HCT116 (cell line): ENCODE results near the gene UBALD2. TPM values are rescaled to one million over a fixed set of nuclear protein-coding genes. Genes with fewer than 3 reads are reported as not detected.

Experiments
- ATAC-seq: fragments of 200-7000 bp; cut with Tn5 transposase; 2 replicates; pipeline ENCODE4 v1.9.1; 2020; ENCODE audit warnings: mild to moderate bottlenecking, moderate library complexity
- BruUV-seq: library from RNA; stranded (reverse); fragments of 400-500 nt; replicated peaks from 2 replicates; lab custom pipeline; 2021; lab: Mats Ljungman, UMichigan
- CTCF ChIA-PET: fragments of 300-600 bp; sonication (Branson Sonifier 250); formaldehyde crosslinking; loops from one replicate; lab custom pipeline; 2021; ENCODE audit warnings: antibody characterized with exemption; lab: Charles Lee
- POLR2A ChIA-PET: fragments of 300-600, 350-600 bp; sonication (Branson Sonifier 250); formaldehyde crosslinking; loops from one replicate; lab custom pipeline; 2021; ENCODE audit warnings: antibody characterized with exemption; lab: Charles Lee
- RAD21 ChIA-PET, 2 experiments: fragments of 300-600 bp; sonication (Branson Sonifier 250); formaldehyde crosslinking; loops; one replicate each; lab custom pipeline; 2023; ENCODE audit warnings: low total read pairs in 2 of 2; ENCODE audit not compliant: uncharacterized antibody in 2 of 2, unreplicated experiment in 2 of 2, low non-redundant PET in 1 of 2; lab: Charles Lee
- DNase-seq: peaks from one replicate; pipeline ENCODE4 v3.0.0-alpha.2; 2010; ENCODE audit warnings: low read depth, low spot score
- H2AFZ ChIP-seq: fragments of 200-600 bp; shearing (Covaris generic), sonication (generic); 2 replicates; pipeline ENCODE4 v1.6.1; 2017; ENCODE audit warnings: low read depth, mixed run types, mixed read lengths, antibody characterized with exemption, low read length; ENCODE audit not compliant: poor library complexity, severe bottlenecking
- H3K27ac ChIP-seq: 2 replicates; pipeline ENCODE4 v1.5.1; 2012; ENCODE audit warnings: low read depth, low read length
- H3K27me3 ChIP-seq: fragments of 200-600 bp; sonication (generic); 2 replicates; pipeline ENCODE4 v1.6.1; 2016; ENCODE audit warnings: mixed run types, low read length, mixed read lengths; ENCODE audit not compliant: insufficient read depth
- H3K36me3 ChIP-seq, 2 experiments: fragments of 200-500 bp in 1 of 2; fragments of 200-600 bp in 1 of 2; sonication (Bioruptor generic) in 1 of 2; sonication (generic) in 1 of 2; 2 replicates each; pipeline versions ENCODE4 v1.5.1 to v1.6.1; 2014 to 2016; ENCODE audit warnings: low read length in 2 of 2, inconsistent platforms in 1 of 2, mixed read lengths in 1 of 2, mixed run types in 1 of 2; ENCODE audit not compliant: insufficient read depth in 2 of 2, control insufficient read depth in 1 of 2
- H3K4me1 ChIP-seq, 2 experiments: fragments of 200-600 bp in 1 of 2; sonication (generic) in 1 of 2; 2 replicates each; pipeline versions ENCODE4 v1.5.1 to v1.6.1; 2012 to 2017; ENCODE audit warnings: low read length in 2 of 2, inconsistent platforms in 1 of 2, mild to moderate bottlenecking in 1 of 2, mixed read lengths in 1 of 2, mixed run types in 1 of 2, moderate library complexity in 1 of 2; ENCODE audit not compliant: insufficient read depth in 2 of 2, control insufficient read depth in 1 of 2
- H3K4me2 ChIP-seq: fragments of 200-600 bp; sonication (generic); 2 replicates; pipeline ENCODE4 v1.6.1; 2017; ENCODE audit warnings: mixed run types, low read length, mixed read lengths
- H3K4me3 ChIP-seq, 2 experiments: fragments of 200-600 bp in 1 of 2; sonication (generic) in 1 of 2; replicated peaks in 1 of 2; 2 replicates each; pipeline ENCODE4 v1.5.1; 2011 to 2016; ENCODE audit warnings: low read length in 2 of 2, control low read depth in 1 of 2, low read depth in 1 of 2, mild to moderate bottlenecking in 1 of 2, mixed read lengths in 1 of 2, mixed run types in 1 of 2
- H3K79me2 ChIP-seq: fragments of 200-600 bp; sonication (generic); 2 replicates; pipeline ENCODE4 v1.6.1; 2017; ENCODE audit warnings: mild to moderate bottlenecking, mixed run types, low read length, moderate library complexity, mixed read lengths; ENCODE audit not compliant: insufficient read depth
- H3K9ac ChIP-seq: fragments of 200-600 bp; sonication (generic); 2 replicates; pipeline ENCODE4 v1.6.1; 2016; ENCODE audit warnings: low read length, mixed read lengths
- H3K9me2 ChIP-seq: fragments of 200-600 bp; sonication (generic), shearing (Covaris generic); 2 replicates; pipeline ENCODE4 v1.6.1; 2017; ENCODE audit warnings: mixed run types, mild to moderate bottlenecking, moderate library complexity; ENCODE audit not compliant: insufficient read depth
- H3K9me3 ChIP-seq, 2 experiments: fragments of 200-500 bp in 1 of 2; fragments of 200-600 bp in 1 of 2; sonication (Bioruptor generic) in 1 of 2; sonication (generic) in 1 of 2; 2 replicates each; pipeline ENCODE4 v1.6.1; 2014 to 2017; ENCODE audit warnings: low read length in 2 of 2, mixed read lengths in 2 of 2, inconsistent platforms in 1 of 2, low read depth in 1 of 2, mild to moderate bottlenecking in 1 of 2, mixed run types in 1 of 2, moderate library complexity in 1 of 2; ENCODE audit not compliant: control insufficient read depth in 1 of 2, insufficient read depth in 1 of 2
- H4K20me1 ChIP-seq: fragments of 200-600 bp; sonication (generic), shearing (Covaris generic); 2 replicates; pipeline ENCODE4 v1.6.1; 2017; ENCODE audit warnings: mixed run types, mild to moderate bottlenecking, moderate library complexity; ENCODE audit not compliant: insufficient read depth
- CEBPB ChIP-seq: IDR thresholded peaks from 2 replicates; pipeline ENCODE4 v1.6.1; 2012; ENCODE audit warnings: low read depth
- EGR1 ChIP-seq: IDR thresholded peaks from 2 replicates; pipeline ENCODE4 v1.6.1; 2012; ENCODE audit warnings: low read depth
- ELF1 ChIP-seq: IDR thresholded peaks from 2 replicates; pipeline ENCODE4 v1.6.1; 2012; ENCODE audit warnings: low read depth, borderline replicate concordance
- POLR2A ChIP-seq: IDR thresholded peaks from 2 replicates; pipeline ENCODE4 v1.7.0; 2011; ENCODE audit warnings: borderline replicate concordance; ENCODE audit not compliant: insufficient read depth, insufficient read length; ENCODE audit errors: extremely low read depth
- POLR2AphosphoS5 ChIP-seq: IDR thresholded peaks from 2 replicates; pipeline ENCODE4 v1.6.1; 2011; ENCODE audit warnings: mild to moderate bottlenecking, low read depth, low read length, moderate library complexity
- RAD21 ChIP-seq: IDR thresholded peaks from 2 replicates; pipeline ENCODE4 v1.6.1; 2012; ENCODE audit warnings: low read depth, mild to moderate bottlenecking
- REST ChIP-seq: IDR thresholded peaks from 2 replicates; pipeline ENCODE4 v1.6.1; 2012; ENCODE audit warnings: low read depth
- YY1 ChIP-seq: IDR thresholded peaks from 2 replicates; pipeline ENCODE4 v1.6.1; 2011; ENCODE audit warnings: low read length, low read depth, moderate library complexity, mild to moderate bottlenecking; ENCODE audit not compliant: insufficient replicate concordance; ENCODE audit errors: extremely low read depth
- intact Hi-C: fragments of 100-400 bp; cut with micrococcal nuclease; formaldehyde crosslinking; loops from 2 replicates; pipeline ENCODE4 v1.10.0; 2022
- total RNA-seq: library from RNA; stranded (reverse); gene quantifications from one replicate; pipeline ENCODE4 v1.2.1, GENCODE V29; 2021; ENCODE audit not compliant: unreplicated experiment

UBALD2 gene
- total RNA-seq, 1 experiment from 2014 or later: 94.3 TPM

GRCh38 chr17:76260669-76261068, 4.5 kb upstream of the UBALD2 start (continued):
- TF ChIP-seq REST (no peak), ELF1 (no peak), EGR1 (no peak), POLR2AphosphoS5 (no peak), CEBPB (no peak), POLR2A (no peak), RAD21 (no peak)

- peaks cover 10% of the 10 kb centered on the region for H3K79me2 ChIP-seq
- CTCF ChIA-PET: interaction anchor here (3.4 kb wide), 1 partner anchor 18 kb away, joined by 34 read pairs; no protein-coding TSS in a partner anchor
- TF ChIP-seq YY1: no peak
- TF ChIP-seq, all 23 proteins: peak for 0
- DNase-seq (no peak), ATAC-seq (no peak)
- peaks cover 25 to 35% of the 10 kb centered on the region in 2 experiments for H3K4me1 ChIP-seq
- H4K20me1 ChIP-seq: no peaks in the 10 kb centered on the region
- H3K9me3 ChIP-seq: no peaks in the 10 kb centered on the region
- H3K9me2 ChIP-seq: no peaks in the 10 kb centered on the region
- H3K36me3 ChIP-seq: no peaks in the 10 kb centered on the region
- intact Hi-C loops: no loop called here
- H3K27ac ChIP-seq: no peak overlapping the region
- H3K4me2 ChIP-seq: no peak overlapping the region
- no peak overlapping the region for H3K9ac ChIP-seq
- POLR2A ChIA-PET: interaction anchor here (0.5 kb wide), 1 partner anchor 13 kb away, joined by 3 read pairs; no protein-coding TSS in a partner anchor
- H3K27me3 ChIP-seq: no peaks in the 10 kb centered on the region
- H3K4me3 ChIP-seq: no peak overlapping the region
- RAD21 ChIA-PET: no interaction called here
- no TSS peak for BruUV-seq
- no peak overlapping the region for H2AFZ ChIP-seq
Measured at GRCh38 chr17:76261421-76262215, 3.5 kb upstream of the UBALD2 start.
